NCI-H2171 (cell line): ENCODE data around the gene ACSS1.

Experiments used
- DNase-seq: peaks from one replicate; lab custom pipeline; 2025; lab: John Stamatoyannopoulos, UW

Gene ACSS1

DNA sequence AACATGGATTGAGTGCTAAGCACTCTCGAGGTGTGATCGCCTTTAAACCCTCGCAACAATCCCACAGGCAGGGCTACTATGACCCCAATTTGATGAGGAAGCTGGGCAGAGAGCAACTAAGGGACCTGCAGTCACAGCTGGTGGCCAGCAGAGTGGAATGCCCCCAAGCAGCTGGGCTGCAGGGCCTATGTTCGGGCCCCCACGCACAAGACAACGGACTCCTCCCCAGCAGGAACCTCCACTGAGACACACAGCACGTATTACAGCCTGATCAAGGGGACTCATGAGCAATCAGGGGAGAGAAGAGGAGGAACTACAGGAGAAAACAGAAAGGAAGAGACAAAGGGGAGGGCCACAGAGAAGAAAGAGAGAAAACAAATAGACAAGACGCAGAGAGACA lies 87.2 kb downstream of the ACSS1 start:
- no peak for DNase-seq

DNA sequence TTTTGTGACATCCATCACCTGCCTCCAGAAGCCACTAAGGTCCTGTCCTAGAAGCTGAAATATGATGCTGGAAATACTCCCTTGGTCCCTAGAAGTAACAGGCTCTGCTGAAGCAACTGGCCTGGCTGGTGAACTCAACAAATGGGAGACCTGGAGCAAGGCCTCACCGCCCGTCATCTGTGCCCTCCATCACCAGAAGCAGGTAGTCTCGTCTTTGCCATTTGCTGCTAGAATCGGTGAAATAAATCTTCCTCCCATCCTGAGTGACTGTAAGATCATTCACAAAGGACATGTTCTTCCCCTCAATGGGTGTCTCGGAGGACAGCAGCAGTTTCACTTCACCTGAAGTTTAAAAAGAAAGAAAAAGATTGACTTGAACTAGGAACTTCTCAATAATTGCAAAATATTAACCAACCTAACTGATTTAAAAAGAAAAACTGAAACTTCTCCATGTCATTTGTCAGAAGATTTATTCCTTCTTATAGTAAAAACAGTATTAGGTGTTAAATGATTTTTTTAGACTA lies 87.8 kb downstream of the ACSS1 start:
- DNase-seq = no peak

DNA sequence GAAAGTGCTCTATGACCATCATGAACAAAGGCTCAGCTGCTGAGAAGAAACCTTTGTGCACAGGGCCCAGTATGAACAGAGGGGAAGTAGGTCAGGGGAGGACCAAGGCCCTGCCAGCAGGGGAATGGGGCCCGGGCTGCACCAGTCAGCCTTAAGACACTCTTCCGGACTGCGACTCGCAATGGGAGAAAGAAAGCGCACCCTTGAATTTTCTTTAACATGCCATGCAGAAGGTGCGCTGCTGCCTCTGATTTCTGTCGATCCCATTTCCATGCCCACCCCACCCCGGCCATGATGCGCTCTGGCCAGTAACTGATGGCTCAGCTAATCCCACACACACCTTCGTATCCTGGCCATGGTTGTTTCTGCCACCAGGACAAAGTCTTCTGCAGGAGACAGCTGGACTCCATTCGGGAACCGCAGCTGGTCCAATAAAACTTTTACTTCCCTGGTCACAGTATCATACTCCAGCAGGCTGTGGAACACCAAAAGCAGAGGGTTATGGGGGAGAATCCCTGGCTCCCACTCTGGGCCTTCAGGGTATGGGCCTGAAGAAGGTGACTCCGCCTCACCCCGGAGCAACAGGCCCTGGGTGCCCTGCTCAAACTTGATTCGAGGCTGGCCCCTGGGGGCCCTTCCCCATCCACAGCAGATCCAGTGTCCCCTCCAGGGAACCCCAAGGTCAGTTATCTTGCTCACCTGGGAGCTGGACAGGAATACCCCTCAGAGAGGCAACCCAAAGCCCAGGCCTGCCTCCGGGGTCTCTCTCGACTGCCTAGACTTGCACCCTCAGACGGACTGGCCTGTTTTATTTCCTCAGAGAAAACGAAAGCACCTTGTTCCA lies 88.5 kb downstream of the ACSS1 start:
- DNase-seq = no peak

GRCh38 chr20:24968278-24968800 lies 89.6 kb downstream of the ACSS1 start:
- DNase-seq = peak; percentile 93

DNA sequence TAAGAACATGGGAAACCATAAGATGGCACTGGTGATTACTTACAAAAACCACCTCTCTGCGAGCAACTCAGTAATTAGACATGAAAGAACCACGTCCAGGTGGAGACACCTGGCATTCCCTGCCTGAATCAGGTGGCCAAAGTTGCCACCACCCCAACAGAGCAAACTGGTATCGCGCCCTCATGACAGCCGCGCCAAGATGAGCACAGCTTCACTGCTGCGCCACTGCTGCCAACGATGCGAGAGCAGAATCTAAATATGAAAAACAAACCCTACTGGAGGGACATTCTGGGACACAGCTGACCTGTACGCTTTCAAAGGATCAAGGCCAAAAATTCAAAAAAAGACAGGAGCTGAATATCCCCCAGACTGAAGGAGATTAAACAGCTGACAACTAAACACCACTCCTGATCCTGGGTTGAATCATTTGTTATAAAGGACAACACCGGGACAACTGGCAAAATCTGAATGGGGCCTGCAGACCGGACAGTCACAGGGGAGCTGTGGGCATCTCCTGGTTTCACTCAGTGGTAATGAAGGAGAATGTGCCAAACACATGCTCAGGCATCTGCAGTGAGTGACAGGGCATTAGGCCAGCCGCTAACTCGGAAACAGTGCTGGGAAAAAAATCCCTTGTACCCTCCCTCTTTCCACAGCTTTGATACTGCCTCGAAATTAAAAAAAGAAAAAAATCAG lies 91.5 kb downstream of the ACSS1 start:
- DNase-seq = no peak

GRCh38 chr20:24965065-24965919 lies 92.6 kb downstream of the ACSS1 start:
- peak; percentile 71 for DNase-seq

DNA sequence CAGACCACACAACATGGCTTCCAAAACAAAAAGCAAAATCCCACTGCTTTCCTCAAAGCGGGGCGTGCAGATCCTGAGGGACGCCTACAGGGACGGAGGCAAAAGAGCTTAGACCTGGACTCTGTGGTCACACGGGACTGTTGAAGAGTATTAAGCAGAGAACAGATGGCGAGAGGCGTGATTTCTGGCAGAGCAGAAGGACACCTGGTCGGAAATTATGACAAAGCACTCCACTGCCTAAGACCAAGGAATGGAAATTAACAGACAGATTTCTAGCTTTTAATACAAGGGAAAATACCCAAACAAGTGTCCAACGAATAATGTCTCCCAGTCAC lies 93.5 kb downstream of the ACSS1 start:
- DNase-seq = peak; percentile 87

GRCh38 chr20:24963672-24964505 lies 94.0 kb downstream of the ACSS1 start:
- no peak for DNase-seq

DNA sequence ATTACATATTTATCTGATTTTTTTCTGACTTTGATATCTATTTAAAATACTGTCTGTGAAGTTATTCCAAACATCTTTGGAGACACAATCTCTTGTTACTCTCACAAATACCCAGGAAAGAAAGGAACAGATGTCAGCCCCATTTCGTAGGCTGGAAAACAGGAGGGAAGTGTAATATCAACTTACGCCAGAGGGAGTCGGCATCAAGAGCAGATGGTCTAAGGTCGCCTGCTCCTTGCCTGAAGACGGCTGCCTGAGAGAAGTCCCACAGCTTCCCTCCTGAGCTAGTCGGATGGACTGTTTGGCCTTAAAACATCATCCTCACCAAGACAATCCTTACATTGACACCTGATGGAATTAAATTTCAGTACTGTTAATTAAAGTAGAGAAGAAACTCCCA lies 95.4 kb downstream of the ACSS1 start:
- peak; percentile 77 for DNase-seq

DNA sequence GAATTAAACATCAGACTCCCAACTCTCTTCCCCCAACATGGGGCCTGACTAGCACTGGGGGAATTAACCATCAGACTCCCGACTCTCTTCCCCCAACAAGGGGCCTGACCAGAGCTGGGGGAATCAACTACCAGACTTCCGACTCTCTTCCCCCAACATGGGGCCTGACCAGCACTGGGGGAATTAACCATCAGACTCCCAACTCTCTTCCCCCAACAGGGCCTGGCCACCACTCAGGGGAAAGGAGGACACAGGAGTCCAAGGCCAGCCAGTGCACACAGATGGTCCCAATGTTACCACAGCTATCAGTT lies 95.8 kb downstream of the ACSS1 start:
- no peak for DNase-seq

GRCh38 chr20:24961384-24962181 lies 96.4 kb downstream of the ACSS1 start:
- no peak for DNase-seq

DNA sequence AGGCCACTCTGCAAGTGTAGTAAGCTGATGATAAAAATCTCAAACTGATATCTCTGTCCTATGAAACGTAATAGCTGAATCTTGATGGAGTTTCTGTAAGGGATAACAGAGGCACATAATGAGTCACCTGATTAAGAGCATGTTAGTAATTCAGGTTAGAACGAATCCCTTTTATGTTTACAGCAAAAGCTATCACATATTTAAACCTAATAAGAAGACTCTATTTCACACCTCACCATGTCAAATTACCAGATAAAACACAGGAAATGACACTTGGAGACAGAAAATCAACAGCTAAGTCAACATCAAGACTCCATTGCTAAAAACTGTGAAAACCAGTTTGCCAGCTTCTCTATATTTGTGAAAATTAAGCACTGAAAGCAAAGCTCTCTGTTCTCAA lies 97.1 kb downstream of the ACSS1 start:
- DNase-seq = no peak

GRCh38 chr20:24960302-24960801 lies 97.6 kb downstream of the ACSS1 start:
- DNase-seq = no peak

DNA sequence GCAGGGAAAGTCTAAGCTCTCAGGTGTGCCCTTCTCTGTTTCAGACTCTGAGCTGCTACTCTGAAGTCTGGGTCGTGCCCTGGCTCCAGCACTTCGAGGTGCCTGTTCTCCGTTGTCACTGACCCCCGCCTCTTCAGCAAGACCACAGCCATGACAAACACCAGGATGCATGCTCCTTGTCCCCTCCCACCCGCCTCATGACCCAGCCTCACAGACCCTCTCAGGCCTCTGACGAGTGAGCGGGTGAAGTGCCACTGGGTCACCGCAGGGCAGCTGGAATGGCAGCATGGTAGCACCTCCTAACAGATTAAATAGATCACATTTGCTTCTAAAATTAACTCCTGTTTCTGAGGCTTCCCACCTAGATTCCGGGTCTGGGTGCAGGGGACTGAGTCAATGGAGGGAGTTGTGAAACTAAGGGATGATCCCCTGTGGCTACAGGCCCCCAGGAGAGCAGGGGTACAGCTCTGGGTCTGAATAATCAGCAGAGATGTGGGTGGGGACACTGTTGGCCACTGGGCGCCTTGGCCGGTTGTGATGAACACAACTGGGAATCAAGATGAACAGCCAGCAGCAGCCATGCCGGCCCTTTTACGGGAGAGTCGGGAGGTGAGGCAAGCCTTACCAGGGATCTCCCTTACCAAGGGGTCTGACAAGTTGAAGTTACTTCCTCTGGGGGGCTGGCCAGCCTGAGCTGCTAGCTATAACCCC lies 98.2 kb downstream of the ACSS1 start:
- no peak for DNase-seq

GRCh38 chr20:24958506-24959385 lies 99.2 kb downstream of the ACSS1 start:
- DNase-seq = no peak

DNA sequence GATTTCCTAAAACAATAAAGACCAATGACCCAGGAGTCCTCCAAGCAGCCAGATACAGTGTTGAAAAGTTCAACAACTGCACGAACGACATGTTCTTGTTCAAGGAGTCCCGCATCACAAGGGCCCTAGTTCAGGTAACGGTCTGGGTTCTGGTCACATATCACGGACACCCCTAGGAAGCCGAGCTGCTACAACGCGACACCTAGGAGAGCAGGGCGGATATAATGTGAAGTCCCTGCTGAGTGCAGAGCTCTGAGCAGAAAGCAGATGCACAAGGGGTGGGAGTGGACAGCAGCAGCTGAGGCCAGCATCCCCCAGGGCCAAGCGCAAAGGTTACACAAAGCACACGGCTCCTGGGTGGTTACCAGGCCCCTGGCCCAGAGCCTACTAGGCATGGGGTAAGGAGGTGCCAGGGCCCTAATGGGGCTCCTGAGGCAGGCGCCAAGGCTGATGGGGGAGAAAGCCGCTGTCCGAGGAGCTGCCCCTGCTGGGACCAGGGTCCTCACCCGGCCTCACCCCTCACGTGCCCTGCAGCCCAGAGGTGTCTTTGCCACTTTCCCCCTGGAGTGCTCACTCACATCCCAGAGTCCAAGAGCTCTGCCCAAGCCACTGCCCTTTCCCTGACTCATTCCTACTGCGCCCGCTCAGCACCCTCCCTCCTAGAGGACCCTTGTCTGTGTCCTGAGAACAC lies 100.5 kb downstream of the ACSS1 start:
- DNase-seq = no peak
